HepG2 (cell line): ENCODE data around the gene ACSS1. TPM values are rescaled to one million over a fixed set of nuclear protein-coding genes. Genes with fewer than 3 reads are reported as not detected.

ENCODE experiments used
- ARID4A ChIP-seq: sonication (generic); formaldehyde crosslinking; IDR thresholded peaks from 2 replicates; pipeline ENCODE4 v1.5.0; 2020; ENCODE audit warnings: mild to moderate bottlenecking, missing genetic modification reagents, borderline replicate concordance
- BHLHE40 ChIP-seq: IDR thresholded peaks from 2 replicates; pipeline ENCODE4 v1.6.1; 2011; ENCODE audit warnings: low read length, improper control_type of control experiment
- CBFB ChIP-seq: sonication (generic); formaldehyde crosslinking; IDR thresholded peaks from 2 replicates; pipeline ENCODE4 v1.4.0; 2020; ENCODE audit warnings: missing genetic modification reagents
- EP300 ChIP-seq, 3 experiments: sonication (generic) in 1 of 3; formaldehyde crosslinking in 1 of 3; IDR thresholded peaks; 2 replicates each; pipeline versions ENCODE4 v1.5.1 to v1.6.1; 2011 to 2020; ENCODE audit warnings: low read depth in 2 of 3, low read length in 2 of 3, borderline replicate concordance in 1 of 3, improper control_type of control experiment in 1 of 3, mild to moderate bottlenecking in 1 of 3, missing genetic modification reagents in 1 of 3, moderate library complexity in 1 of 3
- FOXA1 ChIP-seq, 2 experiments: fragments of 450-650 bp in 1 of 2; sonication (generic) in 1 of 2; formaldehyde crosslinking in 1 of 2; IDR thresholded peaks; 2 replicates each; pipeline versions ENCODE4 v1.4.0 to v1.6.1; 2016 to 2020; ENCODE audit warnings: missing genetic modification reagents in 1 of 2
- KDM6A ChIP-seq: IDR thresholded peaks from 2 replicates; pipeline ENCODE4 v1.6.1; 2016; ENCODE audit warnings: low read depth
- MYC ChIP-seq: sonication (generic); formaldehyde crosslinking; IDR thresholded peaks from 2 replicates; pipeline ENCODE4 v1.9.0; 2021; ENCODE audit warnings: missing genetic modification reagents, borderline replicate concordance
- NR0B2 ChIP-seq: sonication (generic); formaldehyde crosslinking; IDR thresholded peaks from 2 replicates; pipeline ENCODE4 v1.4.0; 2020; ENCODE audit warnings: mild to moderate bottlenecking, missing genetic modification reagents
- SAFB2 ChIP-seq: sonication (generic); formaldehyde crosslinking; IDR thresholded peaks from 2 replicates; pipeline ENCODE4 v1.5.1; 2020; ENCODE audit warnings: missing genetic modification reagents, low read depth, mild to moderate bottlenecking, borderline replicate concordance
- SETDB1 ChIP-seq: sonication (generic); formaldehyde crosslinking; IDR thresholded peaks from 2 replicates; pipeline ENCODE4 v1.5.1; 2020; ENCODE audit warnings: missing genetic modification reagents, mild to moderate bottlenecking, borderline replicate concordance
- SOX13 ChIP-seq, 3 experiments: fragments of 450-650 bp in 1 of 3; sonication (generic) in 1 of 3; formaldehyde crosslinking in 1 of 3; IDR thresholded peaks in 2 of 3; conservative IDR thresholded peaks in 1 of 3; 2 replicates each; pipeline versions ENCODE4 v1.5.0 to v1.6.1; 2016 to 2020; ENCODE audit warnings: antibody characterized with exemption in 1 of 3, mild to moderate bottlenecking in 1 of 3, missing compliant biosample characterization in 1 of 3, missing genetic modification reagents in 1 of 3, moderate library complexity in 1 of 3
- ZBTB7B ChIP-seq: sonication (generic); formaldehyde crosslinking; IDR thresholded peaks from 2 replicates; pipeline ENCODE4 v1.4.0; 2020; ENCODE audit warnings: missing genetic modification reagents
- ZKSCAN8 ChIP-seq: IDR thresholded peaks from 2 replicates; pipeline ENCODE4 v1.6.1; 2016; ENCODE audit warnings: borderline replicate concordance, missing genetic modification reagents, missing compliant biosample characterization
- ZNF552 ChIP-seq: sonication (generic); formaldehyde crosslinking; IDR thresholded peaks from 2 replicates; pipeline ENCODE4 v1.9.0; 2022; ENCODE audit warnings: missing genetic modification reagents, mild to moderate bottlenecking, borderline replicate concordance
- ZNF563 ChIP-seq: sonication (generic); formaldehyde crosslinking; IDR thresholded peaks from 2 replicates; pipeline ENCODE4 v1.8.0; 2022; ENCODE audit warnings: mild to moderate bottlenecking, moderate library complexity, missing genetic modification reagents
- ZNF691 ChIP-seq: sonication (generic); formaldehyde crosslinking; IDR thresholded peaks from 2 replicates; pipeline ENCODE4 v1.4.0; 2020; ENCODE audit warnings: missing genetic modification reagents, low read depth, mild to moderate bottlenecking, borderline replicate concordance
- ZSCAN12 ChIP-seq: sonication (generic); formaldehyde crosslinking; IDR thresholded peaks from 2 replicates; pipeline ENCODE4 v1.9.0; 2021; ENCODE audit warnings: mild to moderate bottlenecking, missing genetic modification reagents
- polyA plus RNA-seq, 8 experiments: library from polyadenylated mRNA; depleted of rRNA in 3 of 8; stranded (reverse) in 7 of 8; unstranded in 1 of 8; fragments of >200 nt; fragmentation: Illumina TruSeq in 4 of 8; extraction: Trizol in 4 of 8; gene quantifications; 2 replicates each; pipeline versions ENCODE4 v1.2.1 to v1.2.3, GENCODE V29; 2011 to 2016; ENCODE audit warnings: low read depth in 4 of 8, missing spikeins in 1 of 8, mixed read lengths in 1 of 8; ENCODE audit not compliant: insufficient read depth in 1 of 8
- total RNA-seq, 5 experiments: library from RNA; depleted of rRNA; stranded (reverse); fragments of >200 nt; fragmentation: Illumina TruSeq; extraction: Trizol; gene quantifications; 2 replicates each; pipeline ENCODE4 v1.2.3, GENCODE V29; 2016; ENCODE audit warnings: low read depth in 1 of 5
- TF ChIP-seq, protein P1 (sequence below): sonication (generic); formaldehyde crosslinking; IDR thresholded peaks from 2 replicates; pipeline ENCODE4 v1.4.0; 2020; ENCODE audit warnings: missing genetic modification reagents
- TF ChIP-seq, protein P2 (sequence below): sonication (generic); formaldehyde crosslinking; IDR thresholded peaks from 2 replicates; pipeline ENCODE4 v1.8.0; 2022; ENCODE audit warnings: mild to moderate bottlenecking, missing genetic modification reagents

ACSS1 gene
- total and polyA plus RNA-seq, 2 of the 13 experiments (the other 11 are each of a cell fraction or from before 2014, with no cell fraction given), result 15.2 to 41.6 TPM

DNA sequence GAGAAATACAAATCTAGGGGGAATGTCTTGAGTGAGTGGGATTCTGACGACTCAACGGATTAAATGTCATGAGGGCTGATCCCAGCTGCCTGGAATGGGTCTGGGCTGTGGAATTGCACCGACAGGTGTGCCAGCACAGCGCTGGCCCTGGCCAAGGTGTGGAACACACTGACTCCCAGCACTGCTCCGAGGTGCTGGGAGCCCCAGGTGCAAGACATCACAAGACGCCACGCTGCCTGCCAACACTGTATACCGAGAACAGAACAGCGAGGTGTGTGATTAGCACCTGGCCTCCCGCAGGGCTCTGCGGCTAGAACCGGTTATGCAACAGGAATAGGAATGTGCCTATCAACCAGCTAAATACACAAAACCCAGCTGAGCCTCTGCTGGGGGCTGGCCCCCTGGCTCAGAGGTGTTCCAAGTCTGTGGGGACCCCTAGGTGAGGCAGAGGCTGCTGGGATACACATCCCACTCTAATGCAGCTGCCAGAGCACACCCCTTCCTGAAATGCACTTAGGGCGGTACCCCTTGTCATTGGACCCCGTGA lies 40.6 kb downstream of the ACSS1 start (continued):
- TF ChIP-seq, protein P1, sequence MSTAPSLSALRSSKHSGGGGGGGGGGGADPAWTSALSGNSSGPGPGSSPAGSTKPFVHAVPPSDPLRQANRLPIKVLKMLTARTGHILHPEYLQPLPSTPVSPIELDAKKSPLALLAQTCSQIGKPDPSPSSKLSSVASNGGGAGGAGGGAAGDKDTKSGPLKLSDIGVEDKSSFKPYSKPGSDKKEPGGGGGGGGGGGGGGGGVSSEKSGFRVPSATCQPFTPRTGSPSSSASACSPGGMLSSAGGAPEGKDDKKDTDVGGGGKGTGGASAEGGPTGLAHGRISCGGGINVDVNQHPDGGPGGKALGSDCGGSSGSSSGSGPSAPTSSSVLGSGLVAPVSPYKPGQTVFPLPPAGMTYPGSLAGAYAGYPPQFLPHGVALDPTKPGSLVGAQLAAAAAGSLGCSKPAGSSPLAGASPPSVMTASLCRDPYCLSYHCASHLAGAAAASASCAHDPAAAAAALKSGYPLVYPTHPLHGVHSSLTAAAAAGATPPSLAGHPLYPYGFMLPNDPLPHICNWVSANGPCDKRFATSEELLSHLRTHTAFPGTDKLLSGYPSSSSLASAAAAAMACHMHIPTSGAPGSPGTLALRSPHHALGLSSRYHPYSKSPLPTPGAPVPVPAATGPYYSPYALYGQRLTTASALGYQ (CRISPR knock-in tag), result no peak; the same call in 1 of the 2 replicates
- TF ChIP-seq ZKSCAN8, result no peak
- no peak for TF ChIP-seq FOXA1 (IDR thresholded peaks at IDR 0.05)
- peak; percentile 82 for TF ChIP-seq FOXA1 (CRISPR knock-in tag; IDR thresholded peaks at IDR 0.05)
- TF ChIP-seq CBFB (CRISPR knock-in tag), result peak; percentile 74; the same call in 1 of the 2 replicates
- TF ChIP-seq, protein P2, sequence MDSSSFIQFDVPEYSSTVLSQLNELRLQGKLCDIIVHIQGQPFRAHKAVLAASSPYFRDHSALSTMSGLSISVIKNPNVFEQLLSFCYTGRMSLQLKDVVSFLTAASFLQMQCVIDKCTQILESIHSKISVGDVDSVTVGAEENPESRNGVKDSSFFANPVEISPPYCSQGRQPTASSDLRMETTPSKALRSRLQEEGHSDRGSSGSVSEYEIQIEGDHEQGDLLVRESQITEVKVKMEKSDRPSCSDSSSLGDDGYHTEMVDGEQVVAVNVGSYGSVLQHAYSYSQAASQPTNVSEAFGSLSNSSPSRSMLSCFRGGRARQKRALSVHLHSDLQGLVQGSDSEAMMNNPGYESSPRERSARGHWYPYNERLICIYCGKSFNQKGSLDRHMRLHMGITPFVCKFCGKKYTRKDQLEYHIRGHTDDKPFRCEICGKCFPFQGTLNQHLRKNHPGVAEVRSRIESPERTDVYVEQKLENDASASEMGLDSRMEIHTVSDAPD, result peak; percentile 83; the same call in 1 of the 2 replicates
- no peak for TF ChIP-seq NR0B2 (CRISPR knock-in tag)
- no peak for TF ChIP-seq ZNF691 (CRISPR knock-in tag)
- TF ChIP-seq ZSCAN12 (CRISPR knock-in tag), result no peak
- peak; percentile 46; the same call in 1 of the 2 replicates for TF ChIP-seq ZNF563 (CRISPR knock-in tag)
- TF ChIP-seq KDM6A (CRISPR knock-in tag), result no peak
- no peak for TF ChIP-seq BHLHE40
- no peak for TF ChIP-seq ZNF552 (CRISPR knock-in tag)
- TF ChIP-seq SETDB1, result no peak
- peak; percentile 53; the same call in 1 of the 2 replicates for TF ChIP-seq MYC
- peak; percentile 97 for TF ChIP-seq ZBTB7B (CRISPR knock-in tag)
- TF ChIP-seq SOX13 (IDR thresholded peaks at IDR 0.05), result no peak
- TF ChIP-seq SOX13 (CRISPR knock-in tag; conservative IDR thresholded peaks at IDR 0.05 in 1 of 2, IDR thresholded peaks at IDR 0.05 in 1 of 2), result peak in 1 of 2 experiments; percentile 61; a peak in 1 of 4 replicates
- peak; percentile 33; the same call in 1 of the 2 replicates for TF ChIP-seq ARID4A (CRISPR knock-in tag)
- peak in 1 of 2 experiments; percentile 55; a peak in 1 of 4 replicates for TF ChIP-seq EP300 (IDR thresholded peaks at IDR 0.05; ENCODE audit: low read depth in 2 of 2, low read length in 2 of 2)
- TF ChIP-seq EP300 (CRISPR knock-in tag; IDR thresholded peaks at IDR 0.05; ENCODE audit: borderline replicate concordance), result no peak; the same call in 1 of the 2 replicates
- TF ChIP-seq SAFB2 (CRISPR knock-in tag), result no peak
